ENCODE results near the gene RFTN1.
A peak's percentile ranks its signal among the peaks of the same experiment; 100 is the strongest.

DNA sequence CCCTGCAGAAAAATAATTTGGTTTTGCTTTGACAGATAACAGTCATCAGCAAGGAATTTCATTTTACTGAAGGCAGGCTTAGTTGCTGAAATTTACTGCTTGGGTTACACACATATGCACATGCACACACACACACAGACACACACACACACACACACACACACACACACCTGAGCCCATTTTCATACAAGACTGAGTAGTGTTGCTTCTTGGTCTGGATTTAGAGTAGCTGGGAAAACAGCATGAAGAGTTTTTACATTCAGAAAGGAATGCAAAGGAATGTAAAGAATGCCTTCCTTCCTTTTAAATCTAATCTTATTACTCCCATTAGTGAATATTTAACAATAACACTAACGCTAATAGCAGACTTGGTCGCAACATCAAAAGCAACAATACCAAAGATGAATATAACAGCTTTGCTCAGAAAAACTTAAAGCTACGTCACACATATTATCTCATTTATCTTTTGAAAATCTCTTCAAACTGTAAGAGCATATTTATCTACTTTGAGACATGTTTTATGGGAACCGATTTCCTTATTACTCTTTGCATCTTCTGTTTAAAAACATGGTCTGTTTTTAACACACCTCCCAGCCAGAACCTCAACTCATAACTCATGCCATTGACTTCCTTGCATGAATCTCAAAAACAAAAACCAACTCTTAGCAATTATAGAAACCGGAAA lies 32.5 kb downstream of the RFTN1 start:
- TF ChIP-seq POLR2A (IDR thresholded peaks at IDR 0.05; ENCODE audit: low read length), result no peak
- TF ChIP-seq CBX8 (IDR thresholded peaks at IDR 0.05), result no peak
- no peak for TF ChIP-seq USF2 (IDR thresholded peaks at IDR 0.05)
- TF ChIP-seq, protein P1, sequence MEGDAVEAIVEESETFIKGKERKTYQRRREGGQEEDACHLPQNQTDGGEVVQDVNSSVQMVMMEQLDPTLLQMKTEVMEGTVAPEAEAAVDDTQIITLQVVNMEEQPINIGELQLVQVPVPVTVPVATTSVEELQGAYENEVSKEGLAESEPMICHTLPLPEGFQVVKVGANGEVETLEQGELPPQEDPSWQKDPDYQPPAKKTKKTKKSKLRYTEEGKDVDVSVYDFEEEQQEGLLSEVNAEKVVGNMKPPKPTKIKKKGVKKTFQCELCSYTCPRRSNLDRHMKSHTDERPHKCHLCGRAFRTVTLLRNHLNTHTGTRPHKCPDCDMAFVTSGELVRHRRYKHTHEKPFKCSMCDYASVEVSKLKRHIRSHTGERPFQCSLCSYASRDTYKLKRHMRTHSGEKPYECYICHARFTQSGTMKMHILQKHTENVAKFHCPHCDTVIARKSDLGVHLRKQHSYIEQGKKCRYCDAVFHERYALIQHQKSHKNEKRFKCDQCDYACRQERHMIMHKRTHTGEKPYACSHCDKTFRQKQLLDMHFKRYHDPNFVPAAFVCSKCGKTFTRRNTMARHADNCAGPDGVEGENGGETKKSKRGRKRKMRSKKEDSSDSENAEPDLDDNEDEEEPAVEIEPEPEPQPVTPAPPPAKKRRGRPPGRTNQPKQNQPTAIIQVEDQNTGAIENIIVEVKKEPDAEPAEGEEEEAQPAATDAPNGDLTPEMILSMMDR (IDR thresholded peaks at IDR 0.05), result no peak
- TF ChIP-seq, protein P2, sequence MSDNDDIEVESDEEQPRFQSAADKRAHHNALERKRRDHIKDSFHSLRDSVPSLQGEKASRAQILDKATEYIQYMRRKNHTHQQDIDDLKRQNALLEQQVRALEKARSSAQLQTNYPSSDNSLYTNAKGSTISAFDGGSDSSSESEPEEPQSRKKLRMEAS (IDR thresholded peaks at IDR 0.05), result no peak
- TF ChIP-seq RCOR1 (IDR thresholded peaks at IDR 0.05; ENCODE audit: low read depth, low read length), result no peak
- TF ChIP-seq MAZ (IDR thresholded peaks at IDR 0.05; ENCODE audit: borderline replicate concordance, low read depth, low read length), result no peak
- TF ChIP-seq, protein P3, sequence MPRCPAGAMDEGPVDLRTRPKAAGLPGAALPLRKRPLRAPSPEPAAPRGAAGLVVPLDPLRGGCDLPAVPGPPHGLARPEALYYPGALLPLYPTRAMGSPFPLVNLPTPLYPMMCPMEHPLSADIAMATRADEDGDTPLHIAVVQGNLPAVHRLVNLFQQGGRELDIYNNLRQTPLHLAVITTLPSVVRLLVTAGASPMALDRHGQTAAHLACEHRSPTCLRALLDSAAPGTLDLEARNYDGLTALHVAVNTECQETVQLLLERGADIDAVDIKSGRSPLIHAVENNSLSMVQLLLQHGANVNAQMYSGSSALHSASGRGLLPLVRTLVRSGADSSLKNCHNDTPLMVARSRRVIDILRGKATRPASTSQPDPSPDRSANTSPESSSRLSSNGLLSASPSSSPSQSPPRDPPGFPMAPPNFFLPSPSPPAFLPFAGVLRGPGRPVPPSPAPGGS (IDR thresholded peaks at IDR 0.05), result no peak
- TF ChIP-seq, protein P4, sequence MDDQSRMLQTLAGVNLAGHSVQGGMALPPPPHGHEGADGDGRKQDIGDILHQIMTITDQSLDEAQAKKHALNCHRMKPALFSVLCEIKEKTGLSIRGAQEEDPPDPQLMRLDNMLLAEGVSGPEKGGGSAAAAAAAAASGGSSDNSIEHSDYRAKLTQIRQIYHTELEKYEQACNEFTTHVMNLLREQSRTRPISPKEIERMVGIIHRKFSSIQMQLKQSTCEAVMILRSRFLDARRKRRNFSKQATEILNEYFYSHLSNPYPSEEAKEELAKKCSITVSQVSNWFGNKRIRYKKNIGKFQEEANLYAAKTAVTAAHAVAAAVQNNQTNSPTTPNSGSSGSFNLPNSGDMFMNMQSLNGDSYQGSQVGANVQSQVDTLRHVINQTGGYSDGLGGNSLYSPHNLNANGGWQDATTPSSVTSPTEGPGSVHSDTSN (IDR thresholded peaks at IDR 0.05), result no peak
- TF ChIP-seq CEBPB (IDR thresholded peaks at IDR 0.05), result no peak
- TF ChIP-seq FOSL2 (IDR thresholded peaks at IDR 0.05), result no peak
- peak; percentile 16; the same call in 1 of the 2 replicates for TF ChIP-seq FOSL2 (CRISPR knock-in tag; IDR thresholded peaks at IDR 0.05)
